Muscle layer of colon (tissue), 2 donors: ENCODE data around the gene GAPT.
A peak's percentile ranks its signal among the peaks of the same experiment; 100 is the strongest.

ENCODE experiments used
- H3K27ac ChIP-seq: one replicate; pipeline ENCODE4 v1.7.0; 2013; ENCODE audit warnings: low read depth, mild to moderate bottlenecking, low read length, moderate library complexity
- H3K27me3 ChIP-seq, 2 donors: one replicate each; pipeline ENCODE4 v1.7.0; 2013; ENCODE audit warnings: low read length in 2 of 2, mild to moderate bottlenecking in 2 of 2; ENCODE audit not compliant: insufficient read depth in 2 of 2, control insufficient read depth in 1 of 2
- H3K36me3 ChIP-seq: one replicate; pipeline ENCODE4 v1.7.0; 2013; ENCODE audit warnings: mild to moderate bottlenecking, low read length; ENCODE audit not compliant: insufficient read depth
- H3K4me1 ChIP-seq: one replicate; pipeline ENCODE4 v1.7.0; 2013; ENCODE audit warnings: mild to moderate bottlenecking, low read length; ENCODE audit not compliant: insufficient read depth
- H3K4me3 ChIP-seq, 2 donors: one replicate each; pipeline ENCODE4 v1.7.0; 2013; ENCODE audit warnings: low read length in 2 of 2, low read depth in 1 of 2, mild to moderate bottlenecking in 1 of 2, moderate library complexity in 1 of 2
- H3K9ac ChIP-seq: one replicate; pipeline ENCODE4 v1.7.0; 2013; ENCODE audit warnings: low read length
- H3K9me3 ChIP-seq: one replicate; pipeline ENCODE4 v1.7.0; 2013; ENCODE audit warnings: mild to moderate bottlenecking, low read length
- donor health status: abdominal sarcoma.
- donor health status: Adenocarcinoma of cecum.

GAPT gene

DNA sequence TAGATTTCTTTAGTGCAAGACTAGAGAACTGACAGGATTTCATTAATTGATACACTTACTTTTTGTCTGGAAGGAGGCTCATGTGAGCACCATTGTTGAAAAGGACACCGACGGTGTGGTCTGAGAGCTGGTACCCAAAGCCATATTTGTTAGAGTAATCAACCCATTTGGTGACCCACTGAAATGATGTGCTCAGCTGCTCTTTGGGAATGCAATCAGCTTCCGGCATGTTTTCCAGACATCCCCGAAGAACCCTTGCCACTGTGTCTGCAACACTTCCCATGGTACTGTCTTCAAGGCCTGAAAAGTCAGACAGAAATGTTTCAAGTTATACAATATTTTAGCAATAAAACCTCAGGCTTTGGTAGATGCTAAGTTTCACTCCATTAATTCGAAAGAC is 35.8 kb upstream of the GAPT start:
- Histone ChIP-seq H3K27me3 (no peaks in the 10 kb centered on the region), H3K9me3 (no peaks in the 10 kb centered on the region), H3K9ac (no peak overlapping the region), H3K27ac (no peak overlapping the region), H3K4me3 (no peak overlapping the region), H3K36me3 (peaks cover 15% of the 10 kb centered on the region), H3K4me1 (no peaks in the 10 kb centered on the region)

GRCh38 chr5:58456026-58456425 is 35.2 kb upstream of the GAPT start:
- Histone ChIP-seq H3K4me3 (no peak overlapping the region), H3K9ac (no peak overlapping the region), H3K27me3 (no peaks in the 10 kb centered on the region), H3K27ac (no peak overlapping the region), H3K36me3 (peaks cover 15% of the 10 kb centered on the region), H3K9me3 (no peaks in the 10 kb centered on the region), H3K4me1 (no peaks in the 10 kb centered on the region)

DNA sequence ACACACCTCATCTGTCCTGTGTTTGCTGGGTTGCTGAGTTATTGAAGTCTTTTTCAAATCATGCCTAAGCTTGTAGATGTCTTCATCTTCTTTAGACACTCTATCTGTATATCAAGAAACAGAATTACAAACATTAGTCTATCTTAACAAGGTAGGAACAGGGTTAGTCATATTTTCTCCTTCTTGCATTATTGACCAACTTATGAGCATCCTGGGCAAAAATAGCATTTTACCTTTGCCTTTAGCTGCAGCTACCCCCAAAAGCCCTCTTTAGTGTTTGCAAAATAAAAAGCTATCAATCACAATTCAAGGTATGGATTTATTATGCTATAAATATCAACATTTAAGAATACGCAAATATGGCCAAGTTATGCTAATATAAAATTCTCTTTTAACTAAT is 34.7 kb upstream of the GAPT start:
- H3K4me3 ChIP-seq = no peak overlapping the region

DNA sequence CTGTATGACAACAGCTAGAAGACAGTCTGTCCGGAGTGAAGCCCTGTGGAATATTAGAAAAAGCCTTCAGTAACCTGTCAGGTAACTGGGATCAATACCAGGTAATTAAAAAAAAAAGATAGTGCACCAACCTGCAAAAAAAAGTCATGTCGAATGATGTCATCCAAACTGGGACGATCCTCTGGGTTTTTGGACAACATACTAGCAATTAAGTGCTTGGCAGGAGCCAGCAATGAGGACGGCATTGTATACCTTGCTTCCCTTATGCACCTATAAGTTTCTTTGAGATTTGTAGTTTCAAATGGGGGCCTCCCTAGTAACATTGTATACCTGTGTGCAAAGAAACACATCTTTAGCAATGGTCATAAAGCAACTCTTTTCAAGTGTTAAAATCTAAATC is 34.2 kb upstream of the GAPT start:
- Histone ChIP-seq H3K36me3 (peaks cover 15% of the 10 kb centered on the region), H3K4me1 (no peaks in the 10 kb centered on the region), H3K9me3 (no peaks in the 10 kb centered on the region), H3K4me3 (no peak overlapping the region), H3K9ac (no peak overlapping the region), H3K27ac (no peak overlapping the region), H3K27me3 (no peaks in the 10 kb centered on the region)

More for the DNA sequence above, 34.7 kb upstream of the GAPT start:
- Histone ChIP-seq H3K27ac (no peak overlapping the region), H3K27me3 (no peaks in the 10 kb centered on the region), H3K4me1 (no peaks in the 10 kb centered on the region), H3K9ac (no peak overlapping the region), H3K9me3 (no peaks in the 10 kb centered on the region), H3K36me3 (peaks cover 15% of the 10 kb centered on the region)

GRCh38 chr5:58458141-58458742 is 33.0 kb upstream of the GAPT start:
- Histone ChIP-seq H3K9ac (peak overlapping the region; percentile 32), H3K4me3 (peak overlapping the region; percentile 72), H3K4me1 (no peaks in the 10 kb centered on the region), H3K36me3 (peaks cover 12% of the 10 kb centered on the region), H3K9me3 (no peaks in the 10 kb centered on the region), H3K27ac (no peak overlapping the region), H3K27me3 (no peaks in the 10 kb centered on the region)

GRCh38 chr5:58458743-58459145 is 32.5 kb upstream of the GAPT start:
- Histone ChIP-seq H3K9ac (peak overlapping the region; percentile 32), H3K27me3 (no peaks in the 10 kb centered on the region), H3K27ac (no peak overlapping the region), H3K4me1 (no peaks in the 10 kb centered on the region), H3K9me3 (no peaks in the 10 kb centered on the region), H3K4me3 (peak overlapping the region; percentile 72), H3K36me3 (peaks cover 7% of the 10 kb centered on the region)

- Histone ChIP-seq H3K9me3 (no peaks in the 10 kb centered on the region), H3K36me3 (peaks cover 7% of the 10 kb centered on the region), H3K27ac (peak overlapping the region; percentile 85), H3K9ac (peak overlapping the region; percentile 32), H3K4me1 (no peaks in the 10 kb centered on the region), H3K27me3 (no peaks in the 10 kb centered on the region), H3K4me3 (peak overlapping the region; percentile 72)
Observed at GRCh38 chr5:58459146-58460001, 31.9 kb upstream of the GAPT start.

GRCh38 chr5:58460002-58460731 is 31.1 kb upstream of the GAPT start, which contains the start of gene PLK2:
TSS of gene PLK2 (minus strand) at chr5:58460086. CDS start at chr5:58459959, 127 bp downstream.
- Histone ChIP-seq H3K27ac (peak within 1 kb of the TSS; percentile 85), H3K4me1 (no peaks in the 10 kb centered on the region), H3K4me3 (peak within 1 kb of the TSS; percentile 72), H3K27me3 (no peaks in the 10 kb centered on the region), H3K9me3 (no peaks in the 10 kb centered on the region), H3K9ac (peak within 1 kb of the TSS; percentile 32), H3K36me3 (peaks cover under 1% of the 10 kb centered on the region)

GRCh38 chr5:58460732-58461286 is 30.4 kb upstream of the GAPT start:
- H3K9ac ChIP-seq = no peak overlapping the region
- H3K27me3 ChIP-seq = no peaks in the 10 kb centered on the region
- no peaks in the 10 kb centered on the region for H3K4me1 ChIP-seq
- H3K9me3 ChIP-seq = no peaks in the 10 kb centered on the region
- H3K27ac ChIP-seq = peak overlapping the region; percentile 85
- H3K4me3 ChIP-seq = peak overlapping the region; percentile 72
- H3K36me3 ChIP-seq = no peaks in the 10 kb centered on the region

DNA sequence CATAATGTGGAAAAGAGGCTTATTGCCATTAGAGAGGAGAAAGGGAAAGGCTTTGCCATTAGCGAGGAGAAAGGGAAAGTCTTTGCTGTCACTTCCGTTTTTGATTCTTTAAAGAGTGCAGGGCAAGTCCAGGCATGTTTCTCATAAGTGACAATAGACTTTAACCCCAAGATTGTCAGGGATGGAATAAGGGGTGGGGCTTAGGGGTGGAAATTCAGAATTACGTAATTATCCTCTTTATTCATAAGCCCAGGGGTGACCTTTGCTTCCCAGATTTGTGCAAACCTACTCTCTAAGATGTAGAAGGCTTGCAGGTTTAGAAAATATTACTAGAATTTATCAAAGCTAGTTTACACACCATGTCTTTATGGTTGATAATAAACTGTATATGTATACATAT is 29.1 kb upstream of the GAPT start:
- Histone ChIP-seq H3K4me1 (no peaks in the 10 kb centered on the region), H3K4me3 (no peak overlapping the region), H3K36me3 (no peaks in the 10 kb centered on the region), H3K9me3 (no peaks in the 10 kb centered on the region), H3K9ac (no peak overlapping the region), H3K27me3 (no peaks in the 10 kb centered on the region), H3K27ac (no peak overlapping the region)

- Histone ChIP-seq H3K9ac (no peak overlapping the region), H3K36me3 (no peaks in the 10 kb centered on the region), H3K27me3 (no peaks in the 10 kb centered on the region), H3K27ac (no peak overlapping the region), H3K4me1 (no peaks in the 10 kb centered on the region), H3K4me3 (no peak overlapping the region), H3K9me3 (no peaks in the 10 kb centered on the region)
Observed at GRCh38 chr5:58462623-58463230, 28.5 kb upstream of the GAPT start.
